NB4 (cell line): ENCODE results near the gene GUCY2D.

ENCODE experiments used
- CTCF ChIP-seq: IDR thresholded peaks from one replicate; pipeline ENCODE4 v1.5.1; 2012; ENCODE audit warnings: low read depth, low read length
- MAX ChIP-seq: IDR thresholded peaks from 2 replicates; pipeline ENCODE4 v1.6.1; 2011; ENCODE audit warnings: low read depth, low read length
- POLR2A ChIP-seq: IDR thresholded peaks from 2 replicates; pipeline ENCODE4 v1.6.1; 2011; ENCODE audit warnings: mild to moderate bottlenecking; ENCODE audit not compliant: insufficient read length; ENCODE audit errors: extremely low read depth

- TF ChIP-seq CTCF = no peak
- TF ChIP-seq POLR2A = no peak
- no peak for TF ChIP-seq MAX
Observed at GRCh38 chr17:8039611-8040168, 37.3 kb downstream of the GUCY2D start.
